ENCODE results near the gene GPAT3.

GPAT3 gene

DNA sequence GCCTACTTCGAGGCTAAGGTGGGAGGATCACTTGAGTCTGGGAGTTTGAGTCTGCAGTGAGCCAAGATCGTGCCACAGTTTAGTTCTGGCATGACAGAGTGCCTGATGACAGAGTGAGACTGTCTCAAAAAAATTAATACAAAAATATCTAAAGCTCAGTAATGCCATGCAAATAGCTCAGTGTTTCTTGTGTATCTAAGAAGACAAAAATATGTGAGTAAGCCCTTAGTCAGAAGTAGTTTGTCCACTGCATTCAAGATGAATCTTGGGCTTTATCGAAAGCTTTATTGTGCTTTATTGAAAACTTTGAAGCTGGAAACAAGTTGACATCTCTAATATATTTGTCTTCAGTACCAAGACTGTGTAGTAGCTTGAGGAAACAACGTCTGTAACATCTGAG lies 115.9 kb downstream of the GPAT3 start:
- no peak for DNase-seq

Data from NCI-H2171 (cell line).